Spleen (tissue), 11 donors: ENCODE results near the gene SOWAHC. TPM values are rescaled to one million over a fixed set of nuclear protein-coding genes. Genes with fewer than 3 reads are reported as not detected.

Experiments used
- DNase-seq: peaks from one replicate; pipeline ENCODE4 v3.0.0-alpha.2; 2020
- H3K27ac ChIP-seq, 8 donors: fragments of 200-600 bp; sonication (generic) in 7 of 8; 1 replicate in 4 of 8; 2 replicates in 4 of 8; pipeline versions ENCODE4 v1.5.0 to v1.8.0; 2016 to 2021; ENCODE audit warnings: inconsistent platforms in 4 of 8, mild to moderate bottlenecking in 4 of 8, moderate library complexity in 1 of 8
- H3K27me3 ChIP-seq, 7 donors: fragments of 200-600 bp; sonication (generic) in 6 of 7; replicated peaks in 1 of 7; 1 replicate in 4 of 7; 2 replicates in 3 of 7; pipeline versions ENCODE4 v1.5.0 to v1.8.0; 2016 to 2021; ENCODE audit warnings: inconsistent platforms in 3 of 7, mild to moderate bottlenecking in 1 of 7
- H3K36me3 ChIP-seq, 6 donors: fragments of 200-600 bp; sonication (generic) in 5 of 6; 1 replicate in 4 of 6; 2 replicates in 2 of 6; pipeline versions ENCODE4 v1.5.0 to v1.8.0; 2016 to 2021; ENCODE audit warnings: inconsistent platforms in 2 of 6
- H3K4me1 ChIP-seq, 6 donors: fragments of 200-600 bp; sonication (generic) in 5 of 6; 1 replicate in 3 of 6; 2 replicates in 3 of 6; pipeline versions ENCODE4 v1.5.0 to v1.8.0; 2016 to 2021; ENCODE audit warnings: inconsistent platforms in 3 of 6
- H3K4me3 ChIP-seq, 8 donors: fragments of 200-600 bp; sonication (generic) in 7 of 8; 1 replicate in 4 of 8; 2 replicates in 4 of 8; pipeline versions ENCODE4 v1.5.0 to v1.8.0; 2016 to 2021; ENCODE audit warnings: inconsistent platforms in 4 of 8, mild to moderate bottlenecking in 4 of 8, moderate library complexity in 2 of 8
- H3K9me3 ChIP-seq, 8 donors: fragments of 200-600 bp; sonication (generic) in 7 of 8; 1 replicate in 4 of 8; 2 replicates in 4 of 8; pipeline versions ENCODE4 v1.5.0 to v1.8.0; 2016 to 2021; ENCODE audit warnings: inconsistent platforms in 4 of 8
- CTCF ChIP-seq, 11 experiments: fragments of 200-600 bp in 7 of 11; fragments of 450-650 bp in 4 of 11; sonication (generic) in 4 of 11; IDR thresholded peaks in 8 of 11; conservative IDR thresholded peaks in 3 of 11; 1 replicate in 7 of 11; 2 replicates in 4 of 11; pipeline versions ENCODE4 v1.4.0 to v1.8.0; 2016 to 2021; ENCODE audit warnings: antibody characterized with exemption in 11 of 11, inconsistent platforms in 4 of 11, mild to moderate bottlenecking in 1 of 11
- POLR2A ChIP-seq, 3 donors: fragments of 450-650 bp; IDR thresholded peaks; one replicate each; pipeline ENCODE4 v1.5.1; 2017; ENCODE audit warnings: antibody characterized with exemption in 3 of 3, mild to moderate bottlenecking in 1 of 3
- POLR2AphosphoS5 ChIP-seq, 3 donors: sonication (generic); formaldehyde crosslinking; IDR thresholded peaks; one replicate each; pipeline ENCODE4 v1.5.1; 2017; ENCODE audit warnings: antibody characterized with exemption in 3 of 3
- WGBS, 5 donors: extraction: QIAGEN DNeasy Blood & Tissue Kit in 3 of 5; methylation state at CpG; one replicate each; pipeline versions ENCODE4 v1.1.5 to v1.1.7; 2013 to 2018; 5-methylcytosine and 5-hydroxymethylcytosine counted together
- intact Hi-C: fragments of 100-400 bp; cut with DNase I; formaldehyde crosslinking; loops from one replicate; pipeline ENCODE4 v1.15.0; 2023; ENCODE audit warnings: low total_unique reads
- polyA plus RNA-seq, 3 donors: library from polyadenylated mRNA; stranded (reverse); fragments of 200-250 nt; gene quantifications; one replicate each; pipeline ENCODE4 v1.2.1, GENCODE V29; 2013
- total RNA-seq, 7 donors: library from RNA; depleted of rRNA in 3 of 7; stranded (reverse); fragments of >200 nt in 3 of 7; fragmentation: NEBNext Ultra II Directional in 4 of 7; extraction: Animal tissue kit (Norgen Biotek cat#: 25700) in 4 of 7; gene quantifications; one replicate each; pipeline versions ENCODE4 v1.1.0 to v1.2.1, GENCODE V29; 2016 to 2021
- donor health status: healthy with polysubstance abuse.
- donor health status: DM: no; HTN: no; CAD: no; lungs with moderate emphysema.
- donor health status: DM: no; HTN: no; CAD: no.
- donor health status: Bipolar disorder and iron deficiency.
- donor health status: healthy.
- donor health status: DM: no; HTN: no; CAD: no.
- donor health status: DM: yes; HTN: yes; CAD: no.

The SOWAHC gene
- total and polyA plus RNA-seq, 10 donors = 1.6 to 9.9 (median 6.5) TPM

- H3K27ac ChIP-seq = no peak overlapping the region
- H3K4me1 ChIP-seq = peaks cover 5 to 31% (median 9%) of the 10 kb centered on the region in 6 donors
- TF ChIP-seq POLR2AphosphoS5 (IDR thresholded peaks at IDR 0.05) (no peak), POLR2A (IDR thresholded peaks at IDR 0.05) (no peak), CTCF (IDR thresholded peaks at IDR 0.05 in 8 of 11, conservative IDR thresholded peaks at IDR 0.05 in 3 of 11) (no peak)
- H3K27me3 ChIP-seq = peaks cover 0 to 52% (median 0%) of the 10 kb centered on the region in 7 donors
- 68 to 88% (median 86%) methylated on average over 2 of the region's 2 CpGs for WGBS, 5 donors
- intact Hi-C loops = no loop called here
- DNase-seq = no peak
- H3K36me3 ChIP-seq = no peaks in the 10 kb centered on the region
- no peaks in the 10 kb centered on the region for H3K9me3 ChIP-seq
- no peak overlapping the region for H3K4me3 ChIP-seq
Measured at GRCh38 chr2:109607766-109608165, 6.4 kb upstream of the SOWAHC start.

GRCh38 chr2:109609352-109610024 is 4.7 kb upstream of the SOWAHC start:
- Histone ChIP-seq H3K27me3 (peaks cover 0 to 69% (median 12%) of the 10 kb centered on the region in 7 donors), H3K4me1 (peaks cover 5 to 44% (median 18%) of the 10 kb centered on the region in 6 donors), H3K27ac (peak overlapping the region in 5 of 8 donors; percentile 34 to 57 (median 38)), H3K9me3 (peaks cover 0 to 8% (median 0%) of the 10 kb centered on the region in 8 donors), H3K36me3 (no peaks in the 10 kb centered on the region), H3K4me3 (peak overlapping the region in 2 of 8 donors; percentile 6 to 34)
- DNase-seq = no peak
- WGBS, 5 donors = 23 to 32% (median 23%) methylated on average over 8 of the region's 8 CpGs
- intact Hi-C loops = no loop called here
- TF ChIP-seq POLR2A (IDR thresholded peaks at IDR 0.05) = no peak
- TF ChIP-seq POLR2AphosphoS5 (IDR thresholded peaks at IDR 0.05) = no peak
- no peak for TF ChIP-seq CTCF (IDR thresholded peaks at IDR 0.05 in 8 of 11, conservative IDR thresholded peaks at IDR 0.05 in 3 of 11)

GRCh38 chr2:109611467-109612095 is 2.6 kb upstream of the SOWAHC start:
- Histone ChIP-seq H3K4me1 (peaks cover 6 to 65% (median 33%) of the 10 kb centered on the region in 6 donors), H3K27ac (no peak overlapping the region), H3K9me3 (peaks cover 0 to 14% (median 0%) of the 10 kb centered on the region in 8 donors), H3K4me3 (peak overlapping the region in 1 of 8 donors; percentile 77), H3K27me3 (peaks cover 0 to 90% (median 26%) of the 10 kb centered on the region in 7 donors), H3K36me3 (no peaks in the 10 kb centered on the region)
- DNase-seq = no peak
- TF ChIP-seq CTCF (IDR thresholded peaks at IDR 0.05 in 8 of 11, conservative IDR thresholded peaks at IDR 0.05 in 3 of 11) (no peak), POLR2A (IDR thresholded peaks at IDR 0.05) (no peak), POLR2AphosphoS5 (IDR thresholded peaks at IDR 0.05) (no peak)
- intact Hi-C loops = no loop called here
- WGBS, 5 donors = 80 to 86% (median 83%) methylated on average over 5 of the region's 5 CpGs
